GM19438 (cell line): Measurements from ENCODE around the gene GABBR2.

Experiments used
- ATAC-seq: cut with Tn5 transposase; IDR thresholded peaks from one replicate; pipeline ENCODE4 v1.9.1; 2021; ENCODE audit warnings: low read depth; ENCODE audit not compliant: unreplicated experiment

The GABBR2 gene

GRCh38 chr9:98572796-98573195 lies 135.9 kb downstream of the GABBR2 start:
- no peak for ATAC-seq

GRCh38 chr9:98572054-98572627 lies 136.6 kb downstream of the GABBR2 start:
- no peak for ATAC-seq

DNA sequence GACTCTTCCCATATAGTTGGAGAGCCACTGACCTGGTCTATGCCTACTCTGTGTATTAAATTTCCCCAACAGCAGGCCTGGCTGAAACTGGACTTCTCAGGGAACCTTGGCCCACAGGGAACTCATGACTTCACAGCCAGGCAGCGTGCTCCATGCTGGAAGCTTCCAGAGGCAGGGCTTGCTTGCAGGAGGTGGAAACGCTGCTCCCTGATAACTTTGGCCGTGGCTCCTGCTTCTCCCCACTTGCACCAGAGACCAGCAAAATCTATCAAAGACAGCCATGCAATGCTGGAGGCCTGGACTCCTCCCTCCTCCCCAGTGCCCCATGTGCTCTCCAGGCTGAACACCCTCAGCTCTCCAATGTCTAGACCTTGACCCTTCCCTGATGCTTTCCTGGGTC lies 137.1 kb downstream of the GABBR2 start:
- no peak for ATAC-seq

DNA sequence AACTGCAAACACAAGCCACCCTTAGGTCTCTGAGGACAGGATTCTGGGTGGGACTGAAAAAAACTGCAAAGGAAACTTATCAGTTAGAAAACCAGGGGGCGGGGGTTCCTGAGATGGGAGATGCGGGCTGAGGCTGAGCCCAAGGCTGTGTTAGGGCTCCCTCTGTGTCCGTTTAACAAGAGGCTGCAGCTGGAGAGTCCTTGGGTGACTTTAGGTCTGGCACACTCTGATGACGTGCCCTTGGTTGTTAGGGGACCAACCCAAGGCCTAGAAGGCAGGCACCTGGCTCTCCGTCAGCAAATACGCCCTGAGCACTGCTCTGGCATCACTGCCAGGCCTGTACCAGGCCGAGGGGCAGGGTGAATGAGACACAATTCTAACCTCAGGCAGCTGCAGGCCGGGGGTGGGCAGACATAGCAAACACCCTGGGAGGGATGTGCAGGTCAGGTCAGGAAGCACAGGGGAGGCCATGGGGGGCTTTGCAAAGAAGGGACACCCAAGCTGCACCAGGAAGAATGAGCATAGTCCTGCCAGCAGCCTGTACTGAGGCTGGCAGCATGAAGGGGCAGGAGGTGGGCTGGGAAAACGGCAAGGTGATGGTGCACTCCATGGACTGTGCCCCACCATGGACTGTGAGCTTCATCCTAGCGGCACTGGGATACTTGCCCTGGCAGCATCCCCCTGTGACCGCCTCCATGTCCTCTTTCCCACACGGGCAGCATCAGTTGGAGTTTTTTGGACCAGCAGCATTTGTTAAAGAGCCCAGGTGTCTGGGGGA lies 137.9 kb downstream of the GABBR2 start:
- no peak for ATAC-seq

- ATAC-seq, result no peak
Measured at GRCh38 chr9:98570055-98570454, 138.7 kb downstream of the GABBR2 start.

DNA sequence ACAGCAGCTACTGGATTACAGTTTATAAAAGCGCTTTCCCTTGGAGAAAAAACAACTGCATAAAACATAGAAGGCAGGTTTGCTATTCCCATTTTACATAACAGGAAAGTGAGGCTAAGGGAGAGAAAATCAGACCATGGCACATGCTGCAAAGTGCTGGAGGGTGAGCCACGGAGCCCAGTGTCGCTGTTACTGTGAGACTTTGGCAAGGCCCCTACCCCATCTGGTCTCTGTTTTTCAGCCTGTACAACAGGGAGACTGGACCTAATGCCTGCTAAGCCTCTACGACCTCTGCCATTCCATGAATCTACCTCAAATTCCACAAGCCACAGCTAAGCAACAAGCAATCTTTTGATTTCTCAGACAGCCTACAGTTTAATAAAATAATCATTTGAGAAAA lies 139.2 kb downstream of the GABBR2 start:
- ATAC-seq, result no peak

DNA sequence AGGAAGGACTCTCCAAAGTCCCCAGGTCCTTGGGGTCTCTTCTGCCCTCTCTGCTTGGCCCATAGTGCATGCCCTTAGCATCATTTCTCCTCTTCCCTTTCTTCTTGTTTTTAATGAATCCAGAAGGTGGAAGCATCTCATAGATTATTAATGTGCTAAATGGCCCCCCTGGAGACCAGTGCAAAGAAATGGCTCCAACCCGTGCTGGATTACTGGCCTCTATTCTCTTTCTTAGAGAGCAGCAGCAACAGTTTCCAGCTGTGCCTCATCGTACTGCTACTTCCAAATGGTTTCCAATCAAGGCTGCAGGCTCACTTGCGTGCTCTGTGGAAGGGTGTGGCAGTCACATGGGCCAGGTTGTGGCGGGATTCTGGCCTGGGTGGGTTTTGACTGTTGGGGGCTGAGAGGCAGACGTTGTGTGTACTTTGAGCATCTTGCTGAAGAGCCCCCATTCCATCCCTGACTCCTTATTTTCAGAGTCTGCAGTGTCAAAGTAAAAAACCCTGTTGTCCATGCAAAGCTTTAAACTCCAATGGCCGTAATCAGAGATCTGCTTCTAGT lies 139.7 kb downstream of the GABBR2 start:
- ATAC-seq, result no peak

DNA sequence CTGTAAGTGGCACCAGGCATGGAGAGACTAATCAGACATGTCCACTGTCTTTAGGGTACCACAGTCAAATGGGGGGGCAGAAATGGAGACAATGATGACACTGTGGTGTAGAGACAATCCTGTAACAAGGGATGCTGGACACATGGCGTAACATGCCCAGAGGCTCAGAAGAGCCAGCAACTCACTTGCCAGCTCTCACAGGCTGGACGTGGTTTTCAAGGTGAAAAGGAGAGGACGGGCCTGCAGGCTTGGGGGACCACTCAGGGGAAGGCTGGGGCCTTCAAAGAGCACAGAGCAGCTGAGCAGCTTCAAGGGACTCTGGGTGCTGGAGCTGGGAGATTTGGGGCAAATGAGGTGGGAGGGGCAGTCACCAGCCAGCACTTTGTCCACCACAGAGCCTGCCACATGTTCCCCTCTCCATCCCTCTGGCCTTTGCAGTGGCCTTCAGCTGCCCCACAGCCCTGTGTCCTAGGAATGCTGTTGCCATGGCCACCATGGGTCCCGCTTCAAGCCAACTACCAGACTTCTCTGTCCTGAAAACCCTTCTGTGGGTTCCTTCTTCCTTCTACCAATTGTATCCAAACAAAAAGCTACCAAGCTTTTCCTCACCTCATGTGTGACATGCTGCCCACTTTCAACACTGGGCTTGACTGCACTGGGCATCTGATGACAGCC lies 140.4 kb downstream of the GABBR2 start:
- no peak for ATAC-seq

DNA sequence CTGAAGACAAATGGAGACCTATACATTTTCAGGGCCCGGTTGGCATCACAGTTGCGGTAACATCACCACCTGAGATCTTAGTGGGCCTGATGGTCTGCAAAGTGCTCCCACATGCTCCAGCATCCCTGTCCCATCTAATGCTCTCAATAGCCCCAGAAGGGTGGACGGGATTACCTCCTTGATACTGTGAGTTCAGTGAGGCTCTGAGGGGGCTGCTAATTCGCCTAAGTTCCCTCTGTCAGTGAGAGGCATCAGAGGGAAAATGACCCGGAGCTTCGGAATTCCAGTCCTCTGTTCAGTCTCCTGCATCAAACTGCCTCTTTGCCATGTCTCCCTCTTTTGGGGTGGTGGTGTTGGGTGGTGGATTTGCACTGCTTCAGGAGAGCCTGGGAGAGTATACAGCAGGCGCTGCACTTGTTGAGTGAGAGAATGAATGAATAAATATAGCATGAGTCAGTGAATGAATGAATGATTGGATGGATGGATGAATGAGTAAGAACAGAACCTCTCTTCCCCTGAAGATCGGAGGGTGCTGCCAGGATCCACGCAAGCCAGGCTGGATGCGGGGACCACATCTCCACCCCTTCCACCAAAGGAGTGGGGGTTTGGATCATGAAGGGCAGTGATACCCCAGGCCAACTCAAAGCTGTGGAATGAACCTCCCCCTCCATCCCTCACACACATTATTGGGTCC lies 141.0 kb downstream of the GABBR2 start:
- no peak for ATAC-seq

DNA sequence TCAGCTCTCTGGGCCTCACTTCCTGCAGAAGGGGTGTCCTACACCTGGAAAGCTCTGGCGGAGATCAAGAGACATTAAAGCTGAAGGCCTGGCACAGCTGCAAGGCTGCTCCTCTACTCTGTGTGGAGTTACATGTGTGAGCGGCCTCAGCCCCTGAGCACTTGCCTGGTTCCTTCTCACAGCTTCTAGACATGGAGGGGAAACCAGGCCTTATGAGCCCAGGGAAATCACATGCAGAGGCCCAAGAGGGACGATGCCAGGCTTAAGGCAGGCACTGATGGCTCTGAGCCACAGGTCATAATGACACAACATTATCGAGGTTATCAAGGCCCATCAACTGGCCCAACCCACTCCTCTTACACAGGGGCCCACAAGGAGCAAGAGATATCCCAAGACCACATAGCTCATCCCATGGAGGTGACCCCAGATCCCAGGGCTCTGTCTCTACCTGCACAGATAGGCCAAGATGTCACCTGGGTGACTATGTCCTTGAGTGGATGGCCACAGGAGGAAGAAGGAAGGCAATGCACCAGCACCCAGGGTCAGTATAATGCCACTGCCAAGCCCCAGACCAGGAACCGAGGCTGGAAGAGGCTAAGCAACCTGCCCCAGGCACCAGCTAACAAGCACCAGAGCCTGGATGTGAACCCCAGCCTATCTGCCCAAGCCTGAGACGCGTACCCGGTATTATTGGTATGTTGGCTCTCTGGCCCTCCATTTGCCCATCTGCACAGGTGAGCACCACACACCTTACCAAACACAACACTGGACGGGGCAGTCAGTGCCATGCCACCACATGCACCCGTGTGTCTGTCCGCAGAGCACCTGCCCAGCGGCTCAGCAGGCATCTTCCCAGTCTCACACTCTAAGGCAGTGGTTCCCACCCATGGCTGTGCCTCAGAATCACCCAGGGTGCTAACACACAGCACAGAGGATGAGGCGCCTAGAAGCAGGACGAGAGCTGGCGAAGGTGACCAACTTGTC lies 143.3 kb downstream of the GABBR2 start:
- no peak for ATAC-seq

DNA sequence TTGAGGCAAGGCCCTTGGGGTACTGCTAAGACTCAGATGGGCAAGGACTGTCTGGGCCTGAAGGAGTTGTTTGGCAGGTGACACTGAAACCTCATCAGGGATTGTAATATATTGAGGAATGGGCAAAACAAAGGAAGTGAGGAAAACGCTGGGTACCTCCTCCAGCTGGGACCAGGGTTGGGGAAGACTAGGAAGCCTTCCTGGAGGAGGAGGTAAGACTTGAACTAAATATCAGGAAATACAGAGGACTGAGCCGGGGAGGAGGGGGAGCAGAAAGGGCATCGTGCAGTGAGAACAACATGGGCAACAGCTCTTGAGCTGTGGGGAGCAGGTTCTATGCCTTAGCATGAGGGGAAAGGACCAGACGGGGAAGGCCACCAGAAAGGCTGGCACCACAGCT lies 144.0 kb downstream of the GABBR2 start:
- no peak for ATAC-seq

DNA sequence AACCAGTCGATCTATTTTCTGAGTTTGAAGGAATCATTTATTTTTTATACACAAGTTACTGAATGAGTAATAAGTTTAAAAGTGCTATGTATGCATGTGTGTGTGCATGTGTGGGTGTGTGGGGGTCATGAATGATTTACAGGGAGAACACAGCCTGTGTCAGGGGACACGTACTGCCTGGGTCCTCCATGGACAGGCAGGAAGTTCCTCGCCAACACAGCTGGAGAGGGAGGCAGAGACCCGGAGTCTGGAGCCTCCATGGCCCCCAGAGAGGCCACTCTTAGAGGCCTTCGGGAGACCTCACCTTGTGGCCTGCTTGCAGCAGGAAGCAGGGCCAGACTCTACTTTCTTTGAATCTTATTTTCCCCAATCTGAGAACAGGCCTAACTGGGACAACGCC lies 144.7 kb downstream of the GABBR2 start:
- no peak for ATAC-seq

GRCh38 chr9:98563212-98563907 lies 145.4 kb downstream of the GABBR2 start:
- no peak for ATAC-seq

- ATAC-seq, result no peak
Measured at GRCh38 chr9:98559561-98559960, 149.2 kb downstream of the GABBR2 start.

- no peak for ATAC-seq
Measured at GRCh38 chr9:98558575-98558974, 150.2 kb downstream of the GABBR2 start.

DNA sequence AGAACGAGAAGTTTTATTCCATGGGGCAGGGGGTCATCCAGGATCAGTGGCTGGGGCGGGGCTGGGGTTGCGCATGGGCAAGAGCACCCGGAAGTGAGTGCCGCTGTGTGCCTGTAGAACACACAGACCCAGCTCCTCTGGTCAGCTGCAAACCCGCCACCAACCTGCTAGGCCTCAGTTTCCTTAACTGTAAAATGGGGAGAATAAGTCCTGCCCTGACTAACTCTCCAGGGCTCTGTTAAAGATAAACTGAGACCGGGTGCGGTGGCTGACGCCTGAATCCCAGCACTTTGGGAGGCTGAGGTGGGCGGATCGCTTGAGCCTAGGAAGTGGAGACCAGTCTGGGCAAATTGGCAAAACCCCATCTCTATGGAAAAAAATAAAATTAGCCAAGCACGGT lies 152.2 kb downstream of the GABBR2 start:
- no peak for ATAC-seq

- no peak for ATAC-seq
Measured at GRCh38 chr9:98555651-98556465, 152.9 kb downstream of the GABBR2 start.

DNA sequence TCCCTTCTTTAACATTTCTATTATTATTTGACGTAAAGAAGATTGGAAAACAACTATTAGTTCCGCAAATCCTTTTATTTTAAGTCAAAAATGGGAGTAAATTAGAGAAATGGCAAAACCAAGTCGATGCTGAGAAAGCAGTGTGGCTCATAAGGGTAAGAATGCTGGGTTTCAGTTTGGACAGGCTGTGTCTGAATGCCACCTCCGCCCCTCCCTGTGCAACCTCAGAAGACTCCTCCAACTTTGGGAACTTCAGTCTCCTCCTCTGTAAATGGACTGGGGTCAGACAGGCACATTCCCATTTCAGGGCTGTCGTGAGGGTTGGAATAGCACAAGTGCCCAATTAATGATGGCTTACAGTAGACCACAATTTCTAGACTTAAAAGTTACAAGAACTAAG lies 154.0 kb downstream of the GABBR2 start:
- no peak for ATAC-seq
